GM10248 (cell line): ENCODE measurements around the gene GNAL.

Source experiments
- CTCF ChIA-PET: fragments of 300-600 bp; sonication (Branson Sonifier 250); formaldehyde crosslinking; extraction: SDS; loops from one replicate; lab custom pipeline; 2021; ENCODE audit warnings: antibody characterized with exemption; lab: Yijun Ruan, JAX
- POLR2A ChIA-PET: fragments of 350-650 bp; sonication (Branson Sonifier 250); formaldehyde crosslinking; extraction: SDS; loops from one replicate; lab custom pipeline; 2020; ENCODE audit warnings: antibody characterized with exemption; lab: Yijun Ruan, JAX
- DNase-seq: peaks from one replicate; pipeline ENCODE4 v3.0.0; 2012; ENCODE audit errors: extremely low spot score
- TF ChIP-seq, protein P1 (sequence below): IDR thresholded peaks from 2 replicates; pipeline ENCODE4 v1.5.1; 2012; ENCODE audit warnings: mild to moderate bottlenecking, low read depth; ENCODE audit errors: extremely low read depth, missing control alignments, control extremely low read depth

GNAL gene

DNA sequence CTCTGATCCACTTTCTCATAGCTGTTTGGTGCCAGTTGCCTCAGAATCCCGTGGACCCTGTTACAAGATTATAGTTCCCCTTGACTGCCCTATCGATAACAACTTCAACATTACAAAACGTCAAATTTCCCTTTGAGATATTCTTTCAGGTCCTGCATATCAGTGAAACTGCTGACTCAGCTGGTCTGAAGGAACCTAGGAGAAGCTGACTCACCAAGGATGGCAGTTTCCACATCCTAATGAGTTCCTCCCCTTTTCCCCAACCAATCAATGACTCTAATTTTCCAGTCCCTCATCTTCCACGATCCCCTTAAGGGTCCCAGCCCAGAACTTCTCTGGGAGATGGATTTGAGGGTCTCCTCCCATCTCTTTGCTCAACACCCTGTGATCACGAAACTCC is 27.6 kb upstream of the GNAL start:
- TF ChIP-seq, protein P1, sequence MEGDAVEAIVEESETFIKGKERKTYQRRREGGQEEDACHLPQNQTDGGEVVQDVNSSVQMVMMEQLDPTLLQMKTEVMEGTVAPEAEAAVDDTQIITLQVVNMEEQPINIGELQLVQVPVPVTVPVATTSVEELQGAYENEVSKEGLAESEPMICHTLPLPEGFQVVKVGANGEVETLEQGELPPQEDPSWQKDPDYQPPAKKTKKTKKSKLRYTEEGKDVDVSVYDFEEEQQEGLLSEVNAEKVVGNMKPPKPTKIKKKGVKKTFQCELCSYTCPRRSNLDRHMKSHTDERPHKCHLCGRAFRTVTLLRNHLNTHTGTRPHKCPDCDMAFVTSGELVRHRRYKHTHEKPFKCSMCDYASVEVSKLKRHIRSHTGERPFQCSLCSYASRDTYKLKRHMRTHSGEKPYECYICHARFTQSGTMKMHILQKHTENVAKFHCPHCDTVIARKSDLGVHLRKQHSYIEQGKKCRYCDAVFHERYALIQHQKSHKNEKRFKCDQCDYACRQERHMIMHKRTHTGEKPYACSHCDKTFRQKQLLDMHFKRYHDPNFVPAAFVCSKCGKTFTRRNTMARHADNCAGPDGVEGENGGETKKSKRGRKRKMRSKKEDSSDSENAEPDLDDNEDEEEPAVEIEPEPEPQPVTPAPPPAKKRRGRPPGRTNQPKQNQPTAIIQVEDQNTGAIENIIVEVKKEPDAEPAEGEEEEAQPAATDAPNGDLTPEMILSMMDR = no peak
- POLR2A ChIA-PET = no interaction called here
- DNase-seq = no peak
- CTCF ChIA-PET = interaction anchor here (1.0 kb wide), 1 partner anchor 72 kb away, joined by 3 read pairs; no protein-coding TSS in a partner anchor

DNA sequence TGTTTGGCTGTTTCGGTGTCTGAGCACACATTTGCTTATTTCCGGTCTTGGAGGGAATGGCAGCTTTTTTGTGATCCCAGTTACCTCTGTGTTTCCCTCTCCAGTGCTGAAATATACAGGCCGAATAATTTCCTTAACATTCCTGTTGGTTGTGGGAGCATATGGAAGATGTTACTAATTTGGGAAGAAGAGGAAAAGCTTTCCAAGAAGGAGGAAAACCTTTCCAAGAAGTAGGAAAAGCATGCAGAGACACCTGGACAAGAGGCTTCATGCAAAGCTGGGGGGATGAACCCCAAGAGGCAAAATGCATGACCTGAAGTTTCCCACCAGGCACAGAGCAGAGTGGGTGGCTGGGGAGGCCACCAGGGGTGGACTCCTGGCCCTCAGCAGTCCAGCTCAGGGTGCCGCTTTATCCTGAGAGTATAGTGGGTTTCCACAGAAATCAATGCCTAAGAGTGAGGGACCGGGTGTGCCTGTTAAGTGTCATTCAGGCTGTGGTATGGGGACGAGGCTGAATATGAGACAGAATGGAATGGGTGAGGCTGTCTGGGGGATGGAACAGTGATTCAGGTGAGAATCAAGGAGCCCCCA is 25.5 kb upstream of the GNAL start:
- no peak for DNase-seq
- CTCF ChIA-PET = interaction anchor here (1.4 kb wide), 1 partner anchor 10 kb away, joined by 4 read pairs; no protein-coding TSS in a partner anchor
- TF ChIP-seq, protein P1 = no peak
- POLR2A ChIA-PET = no interaction called here

DNA sequence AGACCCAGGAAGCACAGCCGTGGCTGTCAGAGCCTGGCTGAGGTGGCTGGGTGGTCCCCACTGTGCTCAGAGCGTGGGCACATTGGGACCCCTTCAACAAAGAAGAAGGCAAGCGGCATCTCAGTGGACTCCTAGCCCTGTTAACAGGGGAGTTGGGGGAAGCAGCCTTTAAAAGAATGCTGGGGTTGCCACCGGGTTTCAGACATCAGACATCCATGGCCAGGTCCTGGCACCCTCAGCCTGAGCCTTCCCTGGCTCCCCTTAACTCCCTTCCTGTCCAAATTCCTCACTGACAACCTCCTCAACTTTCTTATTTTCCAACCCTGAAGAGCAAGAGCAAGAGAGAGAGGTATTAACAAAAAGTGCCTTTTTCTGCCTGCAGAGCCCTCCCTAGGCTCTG is 24.8 kb upstream of the GNAL start:
- TF ChIP-seq, protein P1 = no peak
- no peak for DNase-seq
- ChIA-PET POLR2A (no interaction called here), CTCF (no interaction called here)

DNA sequence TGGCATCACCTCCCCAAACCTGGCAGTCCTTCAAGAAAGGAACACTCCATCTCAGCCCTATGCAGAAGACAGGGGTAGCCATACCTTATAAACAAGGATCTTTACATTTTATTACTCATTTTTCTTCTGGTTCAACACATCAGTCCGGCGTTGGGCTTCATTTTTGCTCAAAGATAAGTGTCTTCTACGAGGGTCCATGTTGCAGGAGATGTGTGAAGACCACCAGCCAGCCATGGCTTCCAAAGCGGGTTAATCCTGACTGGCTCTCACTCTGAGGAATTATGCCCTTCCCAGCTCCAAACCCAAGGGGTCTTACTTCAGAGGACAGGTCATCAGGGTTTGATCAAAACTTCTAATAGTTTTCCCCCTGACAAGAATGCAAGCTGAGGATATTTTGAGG is 23.9 kb upstream of the GNAL start:
- POLR2A ChIA-PET = no interaction called here
- DNase-seq = no peak
- TF ChIP-seq, protein P1 = no peak
- CTCF ChIA-PET = interaction anchor here (3.1 kb wide), 1 partner anchor 9 kb away, joined by 30 read pairs; no protein-coding TSS in a partner anchor

DNA sequence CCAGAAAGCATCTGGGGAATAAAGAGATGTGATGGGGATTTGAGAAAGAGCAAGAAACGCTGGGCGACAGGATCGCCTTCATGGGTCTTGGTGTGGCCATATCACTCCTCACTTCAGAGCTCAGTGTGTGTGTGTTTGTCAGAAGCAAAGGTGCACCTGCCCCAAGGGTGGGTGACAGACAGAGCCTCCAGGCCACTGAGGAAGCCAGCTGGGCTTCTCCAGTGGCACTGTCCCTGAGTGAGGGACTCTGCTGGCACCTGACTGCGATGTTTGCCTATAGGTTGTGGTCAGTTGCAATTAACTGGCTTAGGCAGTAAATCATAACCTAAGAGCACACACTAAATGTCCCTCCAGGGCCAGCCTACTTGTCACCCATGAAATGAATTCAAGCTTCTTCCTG is 23.5 kb upstream of the GNAL start:
- no peak for DNase-seq
- CTCF ChIA-PET = interaction anchor here (1.5 to 3.1 kb wide), 2 partner anchors 9 to 16 kb away, joined by 3 to 30 read pairs; no protein-coding TSS in a partner anchor
- POLR2A ChIA-PET = no interaction called here
- TF ChIP-seq, protein P1 = no peak

DNA sequence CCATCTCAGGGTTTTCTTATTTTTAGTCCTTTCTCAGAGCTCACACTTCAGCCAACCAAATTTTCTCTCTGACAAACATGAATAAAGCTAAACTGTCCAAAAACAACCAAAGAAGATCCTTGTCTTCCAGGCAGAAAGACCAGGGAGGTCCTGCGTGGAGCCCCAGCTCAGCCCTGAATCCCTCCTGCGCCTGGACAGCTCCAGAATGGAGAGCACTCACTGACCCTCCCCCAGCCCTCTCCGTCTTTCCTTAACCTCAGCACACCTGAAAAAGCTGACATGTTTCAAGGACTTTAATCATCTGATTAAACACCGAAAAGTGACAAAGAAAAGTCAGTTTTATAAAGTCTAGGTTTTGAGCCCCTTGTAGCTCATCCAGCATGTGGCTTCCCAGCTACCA is 22.9 kb upstream of the GNAL start:
- TF ChIP-seq, protein P1 = no peak
- POLR2A ChIA-PET = no interaction called here
- DNase-seq = no peak
- CTCF ChIA-PET = interaction anchor here (1.5 to 3.1 kb wide), 2 partner anchors 10 to 17 kb away, joined by 3 to 30 read pairs; no protein-coding TSS in a partner anchor
